H1 (cell line): ENCODE measurements around the gene ADAMTSL2. TPM values are rescaled to one million over a fixed set of nuclear protein-coding genes. Genes with fewer than 3 reads are reported as not detected.
A peak's percentile ranks its signal among the peaks of the same experiment; 100 is the strongest.

ENCODE experiments used
- CTCF ChIA-PET: fragments of 300-600 bp; sonication (Branson Sonifier 250); formaldehyde crosslinking; loops from one replicate; lab custom pipeline; 2021; ENCODE audit not compliant: partially characterized antibody; lab: Charles Lee
- POLR2A ChIA-PET: fragments of 300-600 bp; sonication (Branson Sonifier 250); formaldehyde crosslinking; loops from one replicate; lab custom pipeline; 2021; ENCODE audit warnings: inconsistent platforms; ENCODE audit not compliant: partially characterized antibody; lab: Charles Lee
- DNase-seq, 2 experiments: peaks; one replicate each; pipeline versions ENCODE4 v3.0.0 to v3.0.0-alpha.2; 2010 to 2022; ENCODE audit warnings: low spot score in 2 of 2, low read depth in 1 of 2, mixed read lengths in 1 of 2
- FAIRE-seq: peaks from 2 replicates; lab custom pipeline; 2011; peaks lifted over from hg19 to GRCh38; lab: Jason Lieb, UNC
- H2AFZ ChIP-seq: 2 replicates; pipeline ENCODE4 v1.8.1; 2012; ENCODE audit warnings: low read length, inconsistent platforms
- H2AK5ac ChIP-seq: 2 replicates; pipeline ENCODE4 v1.6.1; 2013; ENCODE audit warnings: low read depth, low read length
- H2BK120ac ChIP-seq: replicated peaks from 2 replicates; pipeline ENCODE3; 2013; ENCODE audit warnings: low read depth, low read length, inconsistent platforms
- H2BK12ac ChIP-seq: 2 replicates; pipeline ENCODE4 v1.6.1; 2013; ENCODE audit warnings: low read depth, low read length
- H2BK15ac ChIP-seq: 2 replicates; pipeline ENCODE4 v1.6.1; 2013; ENCODE audit warnings: low read length
- H2BK20ac ChIP-seq: 2 replicates; pipeline ENCODE4 v1.6.1; 2013; ENCODE audit warnings: low read length
- H2BK5ac ChIP-seq: 2 replicates; pipeline ENCODE4 v1.6.1; 2013; ENCODE audit warnings: low read depth, low read length
- H3K14ac ChIP-seq: 2 replicates; pipeline ENCODE4 v1.6.1; 2013; ENCODE audit warnings: inconsistent platforms; ENCODE audit not compliant: insufficient read length
- H3K18ac ChIP-seq: 2 replicates; pipeline ENCODE4 v1.6.1; 2013; ENCODE audit warnings: low read length; ENCODE audit errors: extremely low read depth
- H3K23ac ChIP-seq: 2 replicates; pipeline ENCODE4 v1.6.1; 2013; ENCODE audit warnings: inconsistent platforms; ENCODE audit not compliant: insufficient read length
- H3K23me2 ChIP-seq: 2 replicates; pipeline ENCODE4 v1.6.1; 2013; ENCODE audit warnings: low read depth, low read length
- H3K27ac ChIP-seq: 2 replicates; pipeline ENCODE4 v1.6.1; 2011; ENCODE audit warnings: low read depth, low read length, inconsistent platforms
- H3K27me3 ChIP-seq, 4 experiments: replicated peaks in 1 of 4; 1 replicate in 1 of 4; 2 replicates in 3 of 4; pipeline versions ENCODE4 v1.6.1 to v1.8.1; 2011 to 2013; ENCODE audit warnings: low read length in 3 of 4, mild to moderate bottlenecking in 3 of 4, inconsistent platforms in 2 of 4, mixed read lengths in 2 of 4, moderate library complexity in 1 of 4; ENCODE audit not compliant: control insufficient read depth in 3 of 4, insufficient read depth in 3 of 4; ENCODE audit errors: extremely low read depth in 1 of 4
- H3K36me3 ChIP-seq, 4 experiments: 2 replicates each; pipeline versions ENCODE4 v1.6.1 to v1.8.1; 2011 to 2013; ENCODE audit warnings: mild to moderate bottlenecking in 4 of 4, low read length in 3 of 4, moderate library complexity in 2 of 4, control low read depth in 1 of 4, inconsistent platforms in 1 of 4; ENCODE audit not compliant: insufficient read depth in 4 of 4, control insufficient read depth in 2 of 4
- H3K4ac ChIP-seq: replicated peaks from 2 replicates; pipeline ENCODE3; 2013; ENCODE audit warnings: low read length, low read depth, mixed read lengths, inconsistent platforms; ENCODE audit not compliant: insufficient read length
- H3K4me1 ChIP-seq, 4 experiments: replicated peaks in 1 of 4; 1 replicate in 1 of 4; 2 replicates in 3 of 4; pipeline versions ENCODE4 v1.6.1 to v1.8.1; 2011 to 2013; ENCODE audit warnings: low read length in 3 of 4, inconsistent platforms in 2 of 4, mixed read lengths in 1 of 4; ENCODE audit not compliant: insufficient read depth in 4 of 4, control insufficient read depth in 3 of 4
- H3K4me2 ChIP-seq, 2 experiments: 2 replicates each; pipeline versions ENCODE4 v1.6.1 to v1.8.1; 2011 to 2013; ENCODE audit warnings: low read depth in 2 of 2, low read length in 2 of 2, control low read depth in 1 of 2, inconsistent platforms in 1 of 2, mild to moderate bottlenecking in 1 of 2; ENCODE audit not compliant: insufficient read depth in 1 of 2
- H3K4me3 ChIP-seq, 4 experiments: fragments of 200-600, 300-600 bp in 1 of 4; sonication (generic), shearing (Covaris generic), sonication (Bioruptor Twin) in 1 of 4; 2 replicates each; pipeline versions ENCODE4 v1.5.1 to v1.8.1; 2011 to 2016; ENCODE audit warnings: low read length in 4 of 4, low read depth in 3 of 4, control low read depth in 2 of 4, inconsistent platforms in 2 of 4, mild to moderate bottlenecking in 2 of 4, mixed read lengths in 1 of 4, moderate library complexity in 1 of 4; ENCODE audit not compliant: insufficient read depth in 2 of 4; ENCODE audit errors: extremely low read depth in 1 of 4
- H3K56ac ChIP-seq: replicated peaks from 2 replicates; pipeline ENCODE3; 2013; ENCODE audit warnings: low read depth, mild to moderate bottlenecking, mixed read lengths, low read length, inconsistent platforms; ENCODE audit not compliant: insufficient read length
- H3K79me1 ChIP-seq: 2 replicates; pipeline ENCODE4 v1.6.1; 2013; ENCODE audit warnings: low read depth, low read length, control low read depth
- H3K79me2 ChIP-seq, 2 experiments: 2 replicates each; pipeline versions ENCODE4 v1.6.1 to v1.8.1; 2012 to 2013; ENCODE audit warnings: low read length in 2 of 2, mild to moderate bottlenecking in 2 of 2, inconsistent platforms in 1 of 2; ENCODE audit not compliant: insufficient read depth in 2 of 2, control insufficient read depth in 1 of 2
- H3K9ac ChIP-seq, 4 experiments: replicated peaks in 1 of 4; 1 replicate in 1 of 4; 2 replicates in 3 of 4; pipeline versions ENCODE4 v1.6.1 to v1.8.1; 2011 to 2013; ENCODE audit warnings: low read depth in 3 of 4, low read length in 3 of 4, control low read depth in 2 of 4, mild to moderate bottlenecking in 2 of 4, moderate library complexity in 2 of 4, inconsistent platforms in 1 of 4; ENCODE audit errors: extremely low read depth in 1 of 4
- H3K9me3 ChIP-seq, 2 experiments: 2 replicates each; pipeline versions ENCODE4 v1.6.1 to v1.8.1; 2012 to 2013; ENCODE audit warnings: mild to moderate bottlenecking in 2 of 2, moderate library complexity in 2 of 2, control low read depth in 1 of 2, inconsistent platforms in 1 of 2, low read depth in 1 of 2, low read length in 1 of 2, mixed read lengths in 1 of 2; ENCODE audit not compliant: insufficient read depth in 2 of 2
- H4K20me1 ChIP-seq, 2 experiments: replicated peaks in 1 of 2; 2 replicates each; pipeline versions ENCODE3 to v1.8.1; 2011 to 2013; ENCODE audit warnings: inconsistent platforms in 2 of 2, low read length in 2 of 2, mild to moderate bottlenecking in 1 of 2; ENCODE audit not compliant: insufficient read depth in 2 of 2, control insufficient read depth in 1 of 2
- H4K5ac ChIP-seq: 2 replicates; pipeline ENCODE4 v1.6.1; 2013; ENCODE audit warnings: low read length, low read depth, mixed read lengths, inconsistent platforms; ENCODE audit not compliant: insufficient read length
- H4K8ac ChIP-seq: 2 replicates; pipeline ENCODE4 v1.8.0; 2013; ENCODE audit warnings: mild to moderate bottlenecking, moderate library complexity, low read length, inconsistent platforms; ENCODE audit not compliant: insufficient read depth; ENCODE audit errors: extremely low read depth
- H4K91ac ChIP-seq: replicated peaks from 2 replicates; pipeline ENCODE3; 2013; ENCODE audit warnings: low read length, mixed read lengths, inconsistent platforms; ENCODE audit not compliant: insufficient read length
- BCL11A ChIP-seq, 2 experiments: IDR thresholded peaks; one replicate each; pipeline ENCODE4 v1.6.1; 2011; ENCODE audit warnings: low read depth in 2 of 2, low read length in 2 of 2, mild to moderate bottlenecking in 2 of 2
- CBX5 ChIP-seq: fragments of 300-800, 300-1000 bp; sonication (generic); IDR thresholded peaks from 2 replicates; pipeline ENCODE4 v1.7.1; 2016; ENCODE audit warnings: antibody characterized with exemption, low read length, low read depth
- CEBPB ChIP-seq: IDR thresholded peaks from 2 replicates; pipeline ENCODE4 v1.6.1; 2012; ENCODE audit warnings: low read depth, low read length
- CREB1 ChIP-seq: IDR thresholded peaks from 2 replicates; pipeline ENCODE4 v1.6.1; 2012; ENCODE audit warnings: inconsistent platforms
- EGR1 ChIP-seq: IDR thresholded peaks from 2 replicates; pipeline ENCODE4 v1.6.1; 2011; ENCODE audit warnings: low read depth, low read length, borderline replicate concordance
- FOSL1 ChIP-seq: IDR thresholded peaks from 2 replicates; pipeline ENCODE4 v1.6.1; 2011; ENCODE audit warnings: mild to moderate bottlenecking, low read depth, low read length, moderate library complexity; ENCODE audit not compliant: insufficient read depth
- JUN ChIP-seq: IDR thresholded peaks from 2 replicates; pipeline ENCODE4 v1.6.1; 2011; ENCODE audit warnings: low read depth, mild to moderate bottlenecking, improper control_type of control experiment, low read length
- KDM5A ChIP-seq: fragments of 200-600 bp; IDR thresholded peaks from 2 replicates; pipeline ENCODE4 v1.7.1; 2012; ENCODE audit warnings: mild to moderate bottlenecking, low read length, inconsistent platforms, mixed read lengths
- NANOG ChIP-seq: IDR thresholded peaks from 2 replicates; pipeline ENCODE4 v1.6.1; 2011; ENCODE audit warnings: low read length, low read depth, mild to moderate bottlenecking, inconsistent platforms; ENCODE audit not compliant: insufficient read depth, poor library complexity, severe bottlenecking
- RAD21 ChIP-seq, 2 experiments: IDR thresholded peaks in 1 of 2; conservative IDR thresholded peaks in 1 of 2; 2 replicates each; pipeline ENCODE4 v1.6.1; 2011; ENCODE audit warnings: low read depth in 2 of 2, low read length in 2 of 2, improper control_type of control experiment in 1 of 2, inconsistent platforms in 1 of 2, mild to moderate bottlenecking in 1 of 2, moderate library complexity in 1 of 2
- SP4 ChIP-seq: IDR thresholded peaks from 2 replicates; pipeline ENCODE4 v1.6.1; 2012; ENCODE audit warnings: low read length, inconsistent platforms
- TAF7 ChIP-seq: optimal IDR thresholded peaks from 2 replicates; pipeline ENCODE3; 2011; ENCODE audit warnings: low read depth, mild to moderate bottlenecking, inconsistent platforms, low read length, moderate library complexity, borderline replicate concordance
- YY1 ChIP-seq: IDR thresholded peaks from 2 replicates; pipeline ENCODE4 v1.6.1; 2011; ENCODE audit warnings: low read depth, mild to moderate bottlenecking, low read length
- WGBS, 2 experiments: shearing (Covaris generic) in 1 of 2; methylation state at CpG; one replicate each; pipeline versions ENCODE4 v1.1.6 to v1.1.7; 2013 to 2015; ENCODE audit warnings: low lambda C conversion rate in 2 of 2, mixed read lengths in 2 of 2, inconsistent platforms in 1 of 2, low coverage in 1 of 2, missing lambda C conversion rate in 1 of 2; ENCODE audit not compliant: insufficient replicate concordance in 2 of 2, insufficient coverage in 1 of 2, insufficient read length in 1 of 2; ENCODE audit errors: extremely low coverage in 1 of 2, missing lambda C conversion rate in 1 of 2; 5-methylcytosine and 5-hydroxymethylcytosine counted together
- polyA plus RNA-seq, 7 experiments: library from polyadenylated mRNA; depleted of rRNA in 3 of 7; stranded (reverse) in 5 of 7; unstranded in 2 of 7; fragments of >200 nt in 5 of 7; fragments of 200-250 nt in 2 of 7; gene quantifications; 1 replicate in 5 of 7; 2 replicates in 1 of 7; 4 replicates in 1 of 7; pipeline versions ENCODE4 v1.2.1 to v1.2.3, GENCODE V29; 2011 to 2013; ENCODE audit warnings: missing spikeins in 2 of 7, mixed read lengths in 2 of 7
- total RNA-seq: library from RNA; stranded (reverse); fragmentation: NEBNext Ultra II Directional; extraction: Animal tissue kit (Norgen Biotek cat#: 25700); gene quantifications from 2 replicates; pipeline ENCODE4 v1.2.1, GENCODE V29; 2021

ADAMTSL2 gene
- total and polyA plus RNA-seq, 2 of the 8 experiments (the other 6 are each of a cell fraction or from before 2014, with no cell fraction given), result 0.74 to 0.76 TPM

- no peak within 1 kb of the TSS for H3K4ac ChIP-seq
- H4K5ac ChIP-seq, result no peak within 1 kb of the TSS
- H3K14ac ChIP-seq, result no peak within 1 kb of the TSS
- H3K18ac ChIP-seq, result no peak within 1 kb of the TSS
- H3K23me2 ChIP-seq, result no peaks in the 10 kb centered on the region; the same call in 1 of the 2 replicates
- H3K4me3 ChIP-seq, result no peak within 1 kb of the TSS
- H3K27ac ChIP-seq, result no peak within 1 kb of the TSS
- H2BK5ac ChIP-seq, result peak within 1 kb of the TSS; percentile 84; the same call in 1 of the 2 replicates
- peak within 1 kb of the TSS; percentile 96; the same call in 1 of the 2 replicates for H2BK15ac ChIP-seq
- no peak within 1 kb of the TSS for H2BK120ac ChIP-seq
- H3K9ac ChIP-seq, result no peak within 1 kb of the TSS
- no peak within 1 kb of the TSS for H4K91ac ChIP-seq
- peak within 1 kb of the TSS; percentile 94 for H2BK12ac ChIP-seq
- CTCF ChIA-PET, result interaction anchor here (1.2 to 2.7 kb wide), 4 partner anchors 10 to 166 kb away, joined by 3 to 14 read pairs (median 4); no protein-coding TSS in a partner anchor
- no peak for FAIRE-seq
- DNase-seq, result no peak
- no peaks in the 10 kb centered on the region for H3K36me3 ChIP-seq
- no peak within 1 kb of the TSS for H3K56ac ChIP-seq
- POLR2A ChIA-PET, result no interaction called here
- no peak within 1 kb of the TSS; a peak in 1 of 4 replicates for H3K4me2 ChIP-seq
- H3K79me1 ChIP-seq, result no peaks in the 10 kb centered on the region
- no peaks in the 10 kb centered on the region for H4K20me1 ChIP-seq
- H3K79me2 ChIP-seq, result no peaks in the 10 kb centered on the region
- H2AFZ ChIP-seq, result no peak within 1 kb of the TSS
- H4K8ac ChIP-seq, result no peak within 1 kb of the TSS
- H2BK20ac ChIP-seq, result no peak within 1 kb of the TSS
- peaks cover 4 to 33% (median 30%) of the 10 kb centered on the region in 4 experiments for H3K4me1 ChIP-seq
- H3K9me3 ChIP-seq, result no peaks in the 10 kb centered on the region
- H2AK5ac ChIP-seq, result peak within 1 kb of the TSS; percentile 65; the same call in 1 of the 2 replicates
- H3K23ac ChIP-seq, result no peak within 1 kb of the TSS
- WGBS, 2 experiments, result 91% methylated on average over 17 of the region's 17 CpGs; no CpG with 5 or more reads in 1 of the 2 experiments
- H3K27me3 ChIP-seq, result peaks cover 0 to 5% (median under 1%) of the 10 kb centered on the region in 4 experiments; a peak in 3 of 7 replicates
- no peak for TF ChIP-seq KDM5A
- no peak for TF ChIP-seq BCL11A (IDR thresholded peaks at IDR 0.05; ENCODE audit: low read depth in 2 of 2, low read length in 2 of 2)
- no peak for TF ChIP-seq JUN
- no peak for TF ChIP-seq CEBPB
- no peak for TF ChIP-seq CBX5
- no peak for TF ChIP-seq RAD21 (IDR thresholded peaks at IDR 0.05 in 1 of 2, conservative IDR thresholded peaks at IDR 0.05 in 1 of 2; ENCODE audit: low read depth in 2 of 2, low read length in 2 of 2)
- TF ChIP-seq FOSL1, result no peak
- TF ChIP-seq SP4, result no peak
- TF ChIP-seq CREB1, result no peak
- no peak for TF ChIP-seq NANOG
- TF ChIP-seq EGR1, result no peak
- no peak for TF ChIP-seq YY1
- TF ChIP-seq TAF7, result no peak
Measured at GRCh38 chr9:133524679-133525228, 9.8 kb upstream of the ADAMTSL2 start, which contains the start of gene MYMK. TSS of gene MYMK (minus strand) at chr9:133524959. CDS start at chr9:133524844, 115 bp downstream.
